Measurements from ENCODE around the gene MOK.
"Not testable (repeated sequence)": the region's sequence is repeated elsewhere in the genome, so short reads cannot be mapped to it uniquely, and the experiment has no call there.

The MOK gene

DNA sequence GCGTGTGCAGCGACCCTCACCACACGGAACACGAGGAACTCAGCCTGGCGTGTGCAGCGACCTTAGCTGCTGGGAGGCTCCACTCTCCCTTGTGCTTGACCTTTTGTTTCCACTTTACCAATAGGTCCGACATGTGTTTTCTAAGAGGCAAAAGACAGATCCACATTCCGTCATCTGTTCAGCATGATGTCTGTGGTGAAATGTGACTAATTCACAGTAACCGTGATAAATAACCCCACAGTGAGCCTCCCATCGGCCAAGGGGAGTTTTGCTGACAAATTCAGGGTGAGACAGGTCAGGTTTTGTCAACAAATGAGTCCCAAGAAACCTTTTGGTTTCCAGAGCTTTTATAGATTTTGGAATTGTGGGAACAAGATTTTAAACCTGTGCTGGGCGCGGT, 55.9 kb downstream of the MOK start:
- Mint-ChIP-seq H3K4me3 (no peak overlapping the region), H3K4me1 (no peaks in the 10 kb centered on the region), H3K9me3 (no peaks in the 10 kb centered on the region), H3K27me3 (no peaks in the 10 kb centered on the region), H3K27ac (no peak overlapping the region), H3K36me3 (no peaks in the 10 kb centered on the region)

DNA sequence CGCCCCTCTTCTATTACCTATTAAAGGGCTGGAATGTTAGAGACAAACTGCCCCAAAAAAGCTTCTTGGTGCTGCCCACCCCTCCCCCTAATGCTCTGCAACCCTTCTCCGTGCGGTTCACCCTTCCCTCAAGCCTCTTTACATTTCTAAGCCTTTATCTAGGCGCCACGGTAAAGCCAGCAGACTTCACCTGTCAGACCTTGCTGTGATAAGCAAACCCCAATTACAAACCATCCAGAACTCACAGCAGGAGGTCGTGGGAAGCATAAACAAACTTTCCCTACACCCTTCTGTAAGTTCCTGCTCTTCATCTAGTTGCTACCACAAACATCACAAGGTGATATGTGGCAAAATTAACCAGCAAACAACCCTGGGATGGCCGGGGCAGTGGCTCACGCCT, 56.8 kb downstream of the MOK start:
- Mint-ChIP-seq H3K27ac (no peak overlapping the region), H3K9me3 (no peaks in the 10 kb centered on the region), H3K27me3 (no peaks in the 10 kb centered on the region), H3K4me1 (no peaks in the 10 kb centered on the region), H3K4me3 (no peak overlapping the region), H3K36me3 (no peaks in the 10 kb centered on the region)

DNA sequence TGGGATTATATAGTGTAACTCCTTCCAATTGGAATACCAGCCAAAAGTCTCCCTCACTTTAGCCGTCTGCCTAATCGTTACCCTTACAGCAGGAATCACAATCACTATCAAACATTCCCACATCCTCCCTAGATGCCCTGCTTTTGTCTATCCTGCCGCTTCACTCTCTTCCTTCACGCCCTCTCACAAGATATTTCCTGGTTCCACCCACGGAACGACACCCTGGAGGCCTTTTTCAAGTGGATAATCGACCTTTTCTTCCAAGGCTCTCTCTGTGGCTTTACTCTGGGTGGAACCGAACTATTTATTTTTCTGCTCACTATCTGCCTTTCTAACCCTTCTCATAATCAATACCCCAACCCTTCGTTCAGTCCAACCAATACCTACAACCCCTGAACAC, 58.9 kb downstream of the MOK start:
- H3K4me1 Mint-ChIP-seq: no peaks in the 10 kb centered on the region
- H3K36me3 Mint-ChIP-seq: no peaks in the 10 kb centered on the region
- no peak overlapping the region for H3K4me3 Mint-ChIP-seq
- no peaks in the 10 kb centered on the region for H3K9me3 Mint-ChIP-seq
- H3K27ac Mint-ChIP-seq: no peak overlapping the region
- H3K27me3 Mint-ChIP-seq: no peaks in the 10 kb centered on the region

DNA sequence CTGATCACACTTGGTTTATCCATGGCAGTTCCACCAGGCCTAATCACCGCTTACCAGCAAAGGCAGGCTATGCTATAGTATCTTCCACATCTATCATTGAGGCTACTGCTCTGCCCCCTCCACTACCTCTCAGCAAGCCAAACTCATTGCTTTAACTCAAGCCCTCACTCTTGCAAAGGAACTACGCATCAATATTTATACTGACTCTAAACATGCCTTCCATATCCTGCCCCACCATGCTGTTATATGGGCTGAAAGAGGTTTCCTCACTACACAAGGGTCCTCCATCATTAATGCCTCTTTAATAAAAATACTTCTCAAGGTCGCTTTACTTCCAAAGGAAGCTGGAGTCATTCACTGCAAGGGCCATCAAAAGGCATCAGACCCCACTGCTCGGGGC, 61.2 kb downstream of the MOK start:
- H3K4me3 Mint-ChIP-seq, H3K36me3 Mint-ChIP-seq, H3K4me1 Mint-ChIP-seq, H3K27ac Mint-ChIP-seq, H3K9me3 Mint-ChIP-seq, H3K27me3 Mint-ChIP-seq: not testable (repeated sequence)

DNA sequence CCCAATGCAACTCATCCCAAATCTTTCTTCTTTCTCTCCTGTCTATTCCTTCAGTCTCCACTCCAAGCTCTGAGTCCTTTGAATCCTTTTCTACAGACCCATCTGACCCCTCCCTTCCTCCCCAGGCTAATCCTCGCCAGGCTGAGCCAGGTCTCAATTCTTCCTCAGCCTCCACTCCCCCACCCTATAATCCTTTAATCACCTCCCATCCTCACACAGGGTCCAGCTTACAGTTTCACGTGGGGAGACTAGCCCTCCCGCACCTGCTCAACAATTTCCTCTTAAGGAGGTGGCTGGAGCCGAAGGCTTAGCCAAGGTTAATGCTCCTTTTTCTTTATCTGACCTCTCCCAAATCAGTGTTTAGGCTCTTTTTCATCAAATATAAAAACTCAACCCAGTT, 63.8 kb downstream of the MOK start:
- H3K4me3 Mint-ChIP-seq: no peak overlapping the region
- H3K4me1 Mint-ChIP-seq: no peaks in the 10 kb centered on the region
- H3K27me3 Mint-ChIP-seq: no peaks in the 10 kb centered on the region
- no peaks in the 10 kb centered on the region for H3K36me3 Mint-ChIP-seq
- no peaks in the 10 kb centered on the region for H3K9me3 Mint-ChIP-seq
- H3K27ac Mint-ChIP-seq: no peak overlapping the region

DNA sequence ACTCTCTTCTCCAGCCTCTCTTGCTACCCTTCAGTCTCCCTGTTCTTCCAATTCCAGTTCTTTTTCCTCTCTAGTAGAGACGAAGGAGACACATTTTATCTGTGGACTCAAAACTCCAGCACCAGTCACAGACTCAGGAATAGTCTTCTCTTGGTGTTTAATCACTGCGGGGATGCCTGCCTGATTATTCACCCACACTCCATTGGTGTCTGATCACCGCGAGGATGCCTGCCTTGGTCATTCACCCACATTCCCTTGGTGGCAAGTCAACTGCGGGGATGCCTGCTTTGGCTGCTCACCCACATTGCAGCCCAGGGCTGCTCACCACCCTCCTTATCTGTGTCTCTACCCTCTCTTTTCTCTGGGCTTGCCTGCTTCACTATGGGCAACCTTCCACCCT, 64.5 kb downstream of the MOK start:
- H3K27ac Mint-ChIP-seq, H3K4me1 Mint-ChIP-seq, H3K4me3 Mint-ChIP-seq, H3K36me3 Mint-ChIP-seq, H3K9me3 Mint-ChIP-seq, H3K27me3 Mint-ChIP-seq: not testable (repeated sequence)

DNA sequence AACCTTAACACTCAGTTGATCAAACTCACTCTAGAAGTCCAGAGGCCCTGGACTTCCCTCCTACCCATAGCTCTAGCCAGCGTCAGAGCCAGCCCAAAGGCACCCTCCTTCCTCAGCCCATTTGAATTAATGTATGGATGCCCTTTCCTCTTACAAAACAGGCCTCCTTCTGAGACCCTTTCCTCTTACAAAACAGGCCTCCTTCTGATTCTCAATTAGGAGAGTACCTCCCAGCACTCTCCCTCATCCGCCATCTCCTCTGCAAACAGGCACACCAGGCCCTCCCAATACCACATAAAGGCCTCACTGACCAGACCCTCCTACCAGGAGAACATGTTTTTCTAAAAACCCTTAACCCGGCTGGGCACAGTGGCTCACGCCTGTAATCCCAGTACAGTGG, 65.7 kb downstream of the MOK start:
- no peak overlapping the region for H3K4me3 Mint-ChIP-seq

DNA sequence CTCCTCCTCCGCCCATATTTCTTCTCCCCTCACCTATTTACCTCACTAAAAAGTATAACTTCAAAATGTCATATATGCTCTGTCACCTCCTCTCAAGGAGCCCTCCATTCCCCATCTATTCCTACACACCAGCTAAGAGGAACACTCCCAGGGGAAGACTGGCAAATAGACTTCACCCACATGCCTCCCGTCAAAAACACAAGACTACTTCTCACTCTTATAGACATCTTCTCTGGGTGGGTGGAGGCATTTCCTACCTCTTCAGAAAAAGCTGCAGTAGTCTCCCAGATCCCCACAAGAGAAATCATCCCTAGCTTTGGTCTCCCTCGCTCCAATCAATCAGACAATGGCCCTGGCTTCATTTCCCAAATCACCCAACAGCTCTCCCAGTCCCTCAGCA, 66.2 kb downstream of the MOK start:
- no peak overlapping the region for H3K4me3 Mint-ChIP-seq
- no peaks in the 10 kb centered on the region for H3K36me3 Mint-ChIP-seq
- no peaks in the 10 kb centered on the region for H3K4me1 Mint-ChIP-seq
- no peaks in the 10 kb centered on the region for H3K9me3 Mint-ChIP-seq
- no peaks in the 10 kb centered on the region for H3K27me3 Mint-ChIP-seq
- no peak overlapping the region for H3K27ac Mint-ChIP-seq

More for the DNA sequence above, 65.7 kb downstream of the MOK start:
- Mint-ChIP-seq H3K9me3 (no peaks in the 10 kb centered on the region), H3K27me3 (no peaks in the 10 kb centered on the region), H3K4me1 (no peaks in the 10 kb centered on the region), H3K27ac (no peak overlapping the region), H3K36me3 (no peaks in the 10 kb centered on the region)

DNA sequence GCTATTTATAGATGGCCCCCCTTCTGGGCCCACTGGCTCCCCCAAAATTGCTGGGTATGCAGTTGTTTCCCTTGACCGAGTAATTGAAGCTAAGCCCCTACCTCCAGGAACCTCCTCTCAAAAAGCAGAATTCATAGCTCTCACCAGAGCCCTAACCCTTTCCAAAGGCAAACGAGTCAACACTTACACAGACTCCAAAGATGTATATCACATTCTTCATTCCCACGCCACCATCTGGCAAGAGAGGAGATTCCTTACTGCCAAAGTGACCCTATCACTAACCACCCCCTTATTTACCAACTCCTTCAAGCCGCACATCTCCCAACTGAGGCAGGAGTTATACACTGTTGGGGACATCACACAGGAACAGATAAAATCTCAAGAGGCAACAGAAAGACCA, 66.8 kb downstream of the MOK start:
- Mint-ChIP-seq H3K27ac (no peak overlapping the region), H3K4me1 (no peaks in the 10 kb centered on the region), H3K27me3 (no peaks in the 10 kb centered on the region), H3K36me3 (no peaks in the 10 kb centered on the region), H3K9me3 (no peaks in the 10 kb centered on the region), H3K4me3 (no peak overlapping the region)

DNA sequence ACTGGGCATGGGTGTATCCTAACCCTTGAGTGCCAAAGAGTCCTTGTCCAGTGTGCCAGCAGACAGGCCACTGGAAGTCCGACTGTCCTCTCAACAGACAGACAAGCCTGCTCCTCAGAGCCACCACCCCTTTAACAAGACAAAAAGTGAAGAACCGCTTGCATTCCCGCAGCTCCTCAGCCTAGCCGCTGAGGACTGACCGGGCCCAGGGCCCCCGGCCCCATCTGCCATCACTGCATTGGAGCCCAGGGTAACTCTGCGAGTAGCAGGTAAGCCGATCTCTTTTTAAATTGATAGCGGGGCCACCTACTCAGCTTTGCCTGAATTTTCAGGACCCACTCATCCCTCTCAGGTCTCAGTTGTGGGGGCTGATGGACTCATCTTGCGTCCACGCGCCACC, 68.9 kb downstream of the MOK start:
- H3K4me3 Mint-ChIP-seq: no peak overlapping the region
- no peaks in the 10 kb centered on the region for H3K9me3 Mint-ChIP-seq
- H3K36me3 Mint-ChIP-seq: no peaks in the 10 kb centered on the region
- H3K27me3 Mint-ChIP-seq: no peaks in the 10 kb centered on the region
- H3K27ac Mint-ChIP-seq: no peak overlapping the region
- no peaks in the 10 kb centered on the region for H3K4me1 Mint-ChIP-seq

DNA sequence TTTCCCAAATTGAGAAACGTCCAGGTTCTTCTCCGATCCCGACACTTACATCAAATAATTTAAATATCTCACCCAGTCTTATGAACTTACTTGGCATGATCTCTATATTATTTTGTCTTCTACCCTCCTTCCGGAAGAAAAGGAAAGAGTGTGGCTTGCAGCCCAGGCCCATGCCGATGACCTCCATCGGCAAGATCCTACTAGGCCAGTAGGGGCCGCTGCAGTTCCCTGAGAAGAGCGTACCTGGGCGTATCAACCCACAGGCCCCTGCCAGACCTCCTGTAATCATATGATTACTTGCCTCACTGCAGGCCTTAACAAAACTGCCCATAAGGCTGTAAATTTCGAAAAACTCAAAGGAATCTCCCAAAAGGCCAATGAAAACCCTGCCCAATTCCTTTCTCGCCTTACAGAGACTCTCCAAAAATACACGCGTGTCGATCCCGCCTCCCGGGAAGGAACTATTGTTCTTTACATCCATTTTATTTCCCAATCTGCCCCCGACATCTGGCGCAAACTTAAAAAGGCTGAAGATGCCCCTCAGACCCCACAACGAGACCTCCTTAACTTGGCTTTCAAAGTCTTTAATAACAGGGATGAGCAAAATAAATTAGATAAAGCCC, 69.6 kb downstream of the MOK start:
- H3K4me3 Mint-ChIP-seq: no peak overlapping the region

DNA sequence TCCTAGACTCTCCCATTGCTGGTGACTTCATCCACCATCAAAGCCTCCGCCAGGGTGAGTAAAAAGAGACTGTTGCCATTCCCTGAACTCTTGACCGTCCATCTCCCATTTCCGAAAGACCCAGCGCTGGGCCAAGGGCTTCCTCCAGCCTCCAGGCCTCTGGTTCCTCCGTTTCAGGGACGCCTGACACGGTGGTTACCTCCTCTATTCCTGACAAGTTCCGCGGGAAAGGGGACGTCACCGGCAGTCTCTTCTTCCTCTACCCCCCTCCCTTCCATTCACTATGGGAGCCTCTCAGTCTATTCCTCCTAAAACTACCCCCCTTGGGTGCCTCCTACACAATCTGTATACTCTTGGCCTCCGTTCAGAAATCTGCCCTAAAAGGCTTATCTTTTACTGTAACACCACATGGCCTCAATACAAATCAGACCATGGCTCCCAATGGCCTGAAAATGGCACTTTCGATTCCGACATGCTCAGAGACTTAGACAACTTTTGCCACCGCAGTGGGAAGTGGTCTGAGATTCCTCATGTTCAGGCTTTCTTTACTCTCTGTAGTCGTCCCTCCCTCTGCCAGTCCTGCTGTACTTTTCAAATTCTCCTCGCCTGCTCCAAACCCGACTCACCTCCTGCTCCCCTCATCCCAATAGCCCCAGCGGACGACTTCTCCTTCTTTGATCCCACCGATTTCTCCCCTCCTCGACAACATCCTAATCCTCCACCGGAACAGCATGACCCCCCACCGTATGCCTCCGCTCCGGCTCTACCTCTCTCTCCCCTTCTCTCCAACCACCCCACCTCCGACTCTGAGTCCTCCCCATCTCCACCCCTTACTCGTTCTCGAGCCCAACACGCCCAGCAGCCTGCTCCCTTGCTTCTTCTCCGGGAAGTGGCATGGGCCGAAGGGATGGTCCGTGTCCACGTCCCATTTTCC, 70.4 kb downstream of the MOK start:
- H3K36me3 Mint-ChIP-seq: no peaks in the 10 kb centered on the region
- H3K9me3 Mint-ChIP-seq: no peaks in the 10 kb centered on the region
- no peaks in the 10 kb centered on the region for H3K4me1 Mint-ChIP-seq
- H3K27me3 Mint-ChIP-seq: no peaks in the 10 kb centered on the region
- H3K27ac Mint-ChIP-seq: no peak overlapping the region
- no peak overlapping the region for H3K4me3 Mint-ChIP-seq

More for the DNA sequence above, 69.6 kb downstream of the MOK start:
- Mint-ChIP-seq H3K9me3 (no peaks in the 10 kb centered on the region), H3K27ac (no peak overlapping the region), H3K4me1 (no peaks in the 10 kb centered on the region), H3K36me3 (no peaks in the 10 kb centered on the region), H3K27me3 (no peaks in the 10 kb centered on the region)

DNA sequence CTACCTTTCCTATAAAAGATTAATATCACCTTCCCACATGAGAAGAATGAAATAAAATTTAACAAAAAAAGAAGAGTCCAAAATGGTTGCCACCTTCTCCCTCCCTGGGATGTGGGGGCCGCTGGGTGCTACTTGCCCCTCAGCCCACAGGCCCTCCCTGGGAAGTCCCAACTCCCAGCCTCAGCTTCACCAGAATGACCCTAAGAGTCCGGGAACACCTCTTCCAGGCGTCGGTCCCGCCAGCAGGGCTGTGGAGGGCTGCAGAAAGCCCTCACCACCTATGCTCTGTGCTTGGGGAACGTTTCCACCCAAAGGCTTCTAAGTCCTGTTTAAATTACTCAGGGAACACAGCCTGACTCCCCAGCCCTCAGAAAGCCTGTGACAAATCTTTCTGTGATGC, 71.9 kb downstream of the MOK start:
- no peaks in the 10 kb centered on the region for H3K27me3 Mint-ChIP-seq
- H3K9me3 Mint-ChIP-seq: no peaks in the 10 kb centered on the region
- no peak overlapping the region for H3K4me3 Mint-ChIP-seq
- no peaks in the 10 kb centered on the region for H3K36me3 Mint-ChIP-seq
- H3K4me1 Mint-ChIP-seq: no peaks in the 10 kb centered on the region
- H3K27ac Mint-ChIP-seq: no peak overlapping the region

DNA sequence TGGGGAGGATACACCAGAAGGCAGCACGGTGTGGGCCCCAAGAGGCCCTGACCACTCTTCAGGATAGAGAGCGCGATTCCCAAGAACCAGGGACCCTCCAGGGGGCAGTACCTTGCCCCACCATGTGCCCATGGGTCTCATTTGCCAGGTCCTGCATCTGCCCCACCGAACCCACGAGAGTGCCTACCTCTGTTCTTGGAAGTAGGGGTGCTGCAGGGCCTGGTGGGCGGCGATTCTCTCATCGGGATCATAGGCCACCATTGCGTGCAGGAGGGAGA, 72.7 kb downstream of the MOK start:
- H3K27ac Mint-ChIP-seq: no peak overlapping the region
- H3K36me3 Mint-ChIP-seq: no peaks in the 10 kb centered on the region
- no peaks in the 10 kb centered on the region for H3K27me3 Mint-ChIP-seq
- no peaks in the 10 kb centered on the region for H3K9me3 Mint-ChIP-seq
- H3K4me3 Mint-ChIP-seq: no peak overlapping the region
- no peaks in the 10 kb centered on the region for H3K4me1 Mint-ChIP-seq

DNA sequence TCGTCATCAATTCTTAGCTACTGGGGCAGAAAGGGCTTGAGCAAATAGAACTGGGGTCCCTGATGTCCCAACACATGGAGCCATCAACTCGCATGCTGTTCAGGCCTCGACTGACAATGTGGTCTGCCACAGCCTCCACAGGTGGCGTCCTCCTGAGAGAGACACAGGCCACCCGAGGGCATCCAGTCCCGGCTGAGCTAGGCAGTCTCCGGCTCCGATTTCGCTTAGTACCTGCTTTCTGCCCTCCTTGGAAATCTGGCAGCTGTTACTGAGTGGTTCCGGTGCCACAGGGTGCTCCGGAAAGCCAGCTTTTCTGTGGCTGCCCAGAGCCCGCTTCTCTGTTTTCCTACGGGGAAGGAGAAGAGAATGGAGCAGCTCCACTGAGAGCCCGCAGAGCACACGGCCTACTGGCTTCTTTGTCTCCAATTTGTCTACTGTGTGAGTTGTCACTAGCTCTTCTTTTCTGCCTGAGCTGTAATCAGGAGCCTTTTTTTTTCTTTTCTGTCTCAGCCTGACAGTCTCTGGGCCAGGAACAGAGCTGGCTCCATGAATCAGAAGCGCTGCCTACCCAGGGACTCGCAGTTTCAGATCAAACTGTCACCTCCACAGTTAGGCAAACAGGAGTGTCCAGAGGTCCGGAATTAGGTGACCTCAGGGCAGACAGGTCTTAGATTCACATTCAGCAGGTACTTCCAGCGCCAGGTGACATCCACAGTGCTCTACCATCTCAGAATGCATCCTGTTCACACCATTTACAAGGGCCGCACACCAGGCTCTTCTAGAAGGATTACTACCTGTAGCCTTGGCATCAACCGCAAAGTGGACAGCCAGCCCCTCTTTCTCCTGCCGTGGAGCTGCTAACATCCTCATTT, 73.3 kb downstream of the MOK start:
- Mint-ChIP-seq H3K9me3 (no peaks in the 10 kb centered on the region), H3K4me3 (no peak overlapping the region), H3K36me3 (no peaks in the 10 kb centered on the region), H3K4me1 (no peaks in the 10 kb centered on the region), H3K27me3 (no peaks in the 10 kb centered on the region), H3K27ac (no peak overlapping the region)

Data from activated naive CD4-positive, alpha-beta T cell treated with anti-CD3 and anti-CD28 coated beads, Interleukin-2, amount 50 U/mL, for 24 hours (primary cell).